ENCODE results near the gene ARMC3. TPM values are rescaled to one million over a fixed set of nuclear protein-coding genes. Genes with fewer than 3 reads are reported as not detected.
"Not testable (repeated sequence)": the region's sequence is repeated elsewhere in the genome, so short reads cannot be mapped to it uniquely, and the experiment has no call there.

The ARMC3 gene
- total RNA-seq, 1 experiment from 2014 or later, result not detected

- DNase-seq (ENCODE audit: low read depth), result no peak
Measured at GRCh38 chr10:23048191-23048590, 120.3 kb downstream of the ARMC3 start.

- DNase-seq (ENCODE audit: low read depth), result no peak
Measured at GRCh38 chr10:23051278-23051677, 123.4 kb downstream of the ARMC3 start.

GRCh38 chr10:23051855-23052331 lies 124.0 kb downstream of the ARMC3 start:
- no peak for DNase-seq (ENCODE audit: low read depth)

DNA sequence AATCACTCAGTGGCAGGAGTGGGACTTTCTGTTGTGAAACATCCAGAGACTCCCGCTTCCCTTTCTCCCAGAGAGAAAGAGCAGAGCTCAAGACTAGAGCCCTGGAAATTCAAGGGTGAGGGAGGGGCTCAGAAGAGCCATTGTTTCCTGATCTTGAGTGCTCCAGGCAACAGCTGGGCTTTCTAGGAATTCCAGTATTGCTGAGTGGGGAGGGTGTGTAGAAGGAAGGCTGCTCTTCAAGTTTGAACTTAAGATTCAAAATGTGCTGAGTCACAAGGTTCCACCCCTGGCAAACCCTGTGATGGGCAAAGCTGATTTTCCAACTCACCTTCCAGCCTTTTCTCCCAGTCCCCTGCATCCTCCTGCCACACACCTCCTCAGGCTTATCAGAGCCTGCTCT lies 125.2 kb downstream of the ARMC3 start:
- peak; percentile 15 for DNase-seq (ENCODE audit: low read depth)

DNA sequence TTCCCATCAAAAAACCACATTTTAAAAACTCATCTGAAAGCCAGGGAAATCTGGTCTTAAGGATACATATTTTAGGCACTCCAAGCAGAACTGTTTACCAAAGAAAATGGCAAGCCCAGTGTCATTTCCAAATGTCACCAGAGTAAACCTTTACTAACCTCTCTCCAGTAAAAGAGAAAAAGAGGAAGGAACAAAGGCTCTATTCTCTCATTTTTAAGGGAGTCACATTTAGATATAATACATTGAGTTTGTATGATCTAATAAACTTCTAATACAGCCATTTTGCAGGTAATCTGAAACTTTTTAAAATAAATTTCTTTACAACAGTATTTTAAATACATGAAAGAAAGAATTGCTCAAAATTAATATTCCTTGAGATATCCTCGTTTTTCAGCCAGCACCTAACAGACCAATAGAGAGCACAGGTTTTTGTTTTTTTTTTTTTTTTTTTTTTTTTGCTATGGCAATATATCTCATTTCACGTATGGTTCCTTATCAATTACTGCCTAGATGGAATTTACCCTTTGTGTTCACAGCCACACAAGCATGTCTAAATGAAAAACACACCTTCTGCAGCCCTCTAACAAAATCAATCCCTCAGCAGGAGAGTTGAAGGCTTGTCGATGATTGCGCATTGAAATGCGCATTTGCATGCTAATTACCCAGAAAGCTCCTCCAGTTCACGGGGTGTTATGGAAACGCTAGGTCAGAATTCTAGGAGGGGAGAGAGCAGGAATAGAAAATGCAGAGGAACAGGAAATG lies 127.8 kb downstream of the ARMC3 start:
- no peak for DNase-seq (ENCODE audit: low read depth)

GRCh38 chr10:23056186-23056579 lies 128.3 kb downstream of the ARMC3 start:
- DNase-seq (ENCODE audit: low read depth), result no peak

DNA sequence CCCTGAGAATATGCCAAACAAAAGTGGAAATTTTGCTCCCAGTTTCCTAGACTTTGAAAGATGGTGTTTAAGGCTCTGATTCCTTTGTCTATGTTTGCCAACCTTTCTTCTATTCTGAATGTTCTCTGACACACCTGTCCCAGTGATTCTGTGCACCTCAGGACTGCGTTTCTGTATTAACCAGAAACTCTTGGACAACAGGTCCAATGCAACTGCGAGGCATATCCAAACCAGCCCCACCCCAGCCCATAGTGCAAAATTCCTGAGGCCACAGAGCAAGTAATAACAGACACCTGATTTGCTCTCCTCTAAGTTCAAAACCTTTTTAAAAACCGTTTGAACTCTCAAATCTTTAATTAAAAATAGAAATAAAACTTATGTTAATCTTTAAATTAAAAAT lies 130.5 kb downstream of the ARMC3 start:
- DNase-seq (ENCODE audit: low read depth), result no peak

GRCh38 chr10:23060918-23061317 lies 133.1 kb downstream of the ARMC3 start:
- DNase-seq (ENCODE audit: low read depth), result no peak

GRCh38 chr10:23063045-23063972 lies 135.5 kb downstream of the ARMC3 start:
- no peak for DNase-seq (ENCODE audit: low read depth)

DNA sequence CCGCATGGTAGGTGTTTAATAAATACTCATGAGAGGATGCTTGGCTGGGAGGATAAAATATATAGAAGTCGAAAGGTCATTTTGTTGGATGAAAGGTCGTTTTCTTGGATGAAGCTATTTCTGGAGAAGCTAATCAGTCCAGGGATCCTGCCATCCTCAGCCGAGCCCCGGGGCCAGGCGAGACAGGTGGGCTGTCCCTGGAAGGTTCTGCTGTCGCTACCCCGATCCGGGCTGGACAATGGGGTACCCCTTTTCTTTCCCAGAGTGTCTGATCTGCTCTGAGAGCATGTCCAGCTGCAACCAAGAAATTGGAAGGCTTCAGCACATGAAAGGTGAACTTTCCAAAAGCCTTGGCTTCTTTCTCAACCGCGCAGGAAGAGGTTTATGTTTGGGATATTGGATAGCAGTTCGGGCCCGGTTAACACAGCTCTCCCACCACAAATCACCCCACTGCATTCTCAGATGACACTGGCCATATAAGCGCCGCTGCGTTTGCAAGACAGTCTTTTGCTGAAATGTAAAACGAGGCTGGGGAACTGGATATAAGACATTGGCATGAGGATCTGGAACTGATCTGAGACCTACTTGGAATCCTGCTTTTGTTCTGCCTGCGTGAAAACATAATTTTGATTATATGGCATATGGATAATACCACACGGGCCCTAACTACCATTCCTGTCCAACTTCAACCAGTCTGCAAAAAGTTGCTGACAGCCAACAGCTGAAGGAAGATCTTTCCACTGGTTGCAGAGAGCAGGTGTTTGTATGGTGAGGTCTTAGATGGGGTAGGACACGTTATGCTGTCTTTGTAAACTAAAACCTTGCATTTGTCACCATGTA lies 136.3 kb downstream of the ARMC3 start:
- DNase-seq (ENCODE audit: low read depth), result no peak

DNA sequence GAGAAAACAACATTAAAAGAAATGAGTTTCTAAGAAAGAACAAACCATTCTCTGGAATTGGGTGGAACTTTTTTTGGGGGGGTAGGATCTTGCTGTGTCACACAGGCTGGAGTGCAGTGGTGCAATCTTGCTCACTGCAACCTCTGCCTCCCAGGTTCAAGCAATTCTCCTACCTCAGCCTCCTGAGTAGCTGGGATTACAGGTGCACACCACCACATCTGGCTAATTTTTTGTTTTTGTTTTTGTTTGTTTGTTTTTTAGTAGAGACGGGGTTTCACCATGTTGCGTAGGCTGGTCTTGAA lies 136.9 kb downstream of the ARMC3 start:
- not testable (repeated sequence) for DNase-seq (ENCODE audit: low read depth)

DNA sequence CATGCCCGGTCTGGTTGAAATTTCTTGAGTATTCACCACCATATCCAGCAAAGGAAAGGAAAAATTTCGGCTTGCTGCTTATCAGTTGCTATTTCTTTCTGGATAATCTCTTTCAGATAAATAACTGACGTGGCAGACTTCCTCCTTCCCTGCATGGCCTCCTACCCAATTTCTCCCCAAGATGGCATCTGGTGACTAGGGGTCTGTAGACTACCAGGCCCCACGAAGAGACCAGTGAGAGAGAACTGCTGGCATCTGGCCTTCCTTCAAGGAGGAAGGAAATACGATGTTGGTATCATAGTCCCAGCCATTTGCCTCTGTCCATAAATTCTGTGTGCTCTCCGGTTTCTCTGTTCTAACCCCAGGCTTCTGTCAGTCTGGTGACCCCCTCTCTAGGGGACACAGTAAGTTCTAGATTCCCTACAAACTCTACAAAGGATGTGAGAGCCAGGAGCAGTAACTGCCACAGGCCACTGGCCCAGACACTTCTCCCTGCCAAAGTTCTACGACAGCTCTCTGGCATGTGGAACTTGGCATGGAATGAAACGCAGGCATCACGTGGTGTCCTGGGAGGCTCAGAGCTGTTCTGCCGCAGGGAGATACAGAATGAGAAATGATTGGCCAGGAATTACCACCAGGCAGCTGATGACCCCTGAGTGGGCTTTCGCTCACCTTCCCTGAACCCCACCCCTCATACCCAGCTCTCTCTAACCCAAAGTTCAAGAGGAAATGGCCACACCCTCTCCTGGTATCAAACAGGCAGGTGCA lies 137.5 kb downstream of the ARMC3 start:
- DNase-seq (ENCODE audit: low read depth), result peak; percentile 26

GRCh38 chr10:23067337-23067736 lies 139.5 kb downstream of the ARMC3 start:
- DNase-seq (ENCODE audit: low read depth), result no peak

- peak; percentile 59 for DNase-seq (ENCODE audit: low read depth)
Measured at GRCh38 chr10:23067939-23068775, 140.3 kb downstream of the ARMC3 start.

DNA sequence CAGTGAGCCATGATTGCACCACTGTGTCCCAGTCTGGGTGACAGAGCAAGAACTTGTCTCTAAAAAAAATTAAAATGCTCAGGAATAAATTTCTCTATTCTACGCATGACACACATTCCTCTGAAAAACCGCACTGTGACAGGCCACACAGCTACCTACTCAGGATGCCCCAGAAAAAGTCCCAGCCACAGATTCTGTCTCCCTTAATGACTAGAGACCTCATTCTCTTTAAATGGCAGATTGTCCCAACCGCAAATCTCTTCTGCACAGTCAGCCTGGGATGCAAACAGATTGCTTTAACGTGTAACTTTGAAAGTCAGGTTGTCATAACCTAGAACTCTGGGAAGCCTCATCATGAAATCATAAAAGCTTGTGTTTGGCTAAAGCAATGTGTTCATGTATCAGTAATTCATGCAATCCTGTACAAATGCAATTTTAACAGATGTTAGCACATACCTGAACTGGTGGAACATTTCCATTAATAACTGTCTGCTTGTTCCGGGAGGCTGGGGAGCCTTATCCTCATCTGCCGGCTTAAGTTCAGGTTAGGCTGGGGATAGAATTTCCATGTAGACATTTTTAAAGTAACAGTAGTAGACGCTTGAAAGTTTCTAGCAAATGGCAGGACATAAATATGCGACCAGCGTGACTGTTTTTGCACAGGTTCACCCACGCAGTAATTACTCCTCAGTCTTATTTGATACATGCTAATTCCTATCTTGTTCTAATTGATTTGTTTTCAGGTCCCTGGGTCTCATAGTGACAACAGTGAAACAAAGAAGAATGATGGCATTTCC lies 141.4 kb downstream of the ARMC3 start:
- DNase-seq (ENCODE audit: low read depth), result no peak

GRCh38 chr10:23070092-23070912 lies 142.4 kb downstream of the ARMC3 start:
- DNase-seq (ENCODE audit: low read depth), result not testable (repeated sequence)

DNA sequence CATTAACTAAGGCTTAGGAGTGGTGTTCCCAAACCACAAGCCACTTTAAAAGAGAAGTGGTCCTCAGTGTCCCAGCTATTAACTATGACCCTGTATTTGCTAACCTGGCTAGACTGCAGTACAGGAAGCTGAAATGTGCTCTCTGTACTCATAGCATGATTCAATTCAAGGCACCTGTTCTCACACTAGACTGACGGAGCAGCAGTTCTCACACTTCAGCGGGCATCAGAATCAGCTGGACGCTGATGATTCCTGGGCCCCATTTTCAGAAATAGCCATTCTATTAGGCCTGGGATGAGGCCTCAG lies 143.0 kb downstream of the ARMC3 start:
- no peak for DNase-seq (ENCODE audit: low read depth)

DNA sequence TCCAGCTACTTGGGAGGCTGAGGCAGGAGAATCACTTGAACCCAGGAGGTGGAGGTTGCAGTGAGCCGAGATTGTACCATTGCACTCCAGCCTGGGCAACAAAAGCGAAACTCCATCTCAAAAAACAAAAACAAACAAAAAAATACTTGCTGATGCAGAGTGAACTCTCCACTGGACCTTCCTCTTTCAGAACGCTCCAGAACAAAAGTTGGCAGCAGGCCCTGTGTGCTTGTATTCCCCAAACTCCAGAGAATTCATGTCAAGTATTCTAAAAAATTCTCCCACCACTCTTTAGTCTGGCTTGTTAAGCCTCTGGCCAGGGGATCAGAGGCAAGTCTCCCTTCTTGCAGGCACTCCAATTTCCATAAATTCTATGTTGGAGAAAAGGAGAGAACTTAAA lies 144.7 kb downstream of the ARMC3 start:
- not testable (repeated sequence) for DNase-seq (ENCODE audit: low read depth)

GRCh38 chr10:23073527-23073926 lies 145.7 kb downstream of the ARMC3 start:
- peak; percentile 34 for DNase-seq (ENCODE audit: low read depth)
